ENCODE results near the gene PROSER3. TPM values are rescaled to one million over a fixed set of nuclear protein-coding genes. Genes with fewer than 3 reads are reported as not detected.
"Not testable (repeated sequence)": the region's sequence is repeated elsewhere in the genome, so short reads cannot be mapped to it uniquely, and the experiment has no call there.

Gene PROSER3
- total RNA-seq, 1 experiment from 2014 or later: 37.3 TPM

DNA sequence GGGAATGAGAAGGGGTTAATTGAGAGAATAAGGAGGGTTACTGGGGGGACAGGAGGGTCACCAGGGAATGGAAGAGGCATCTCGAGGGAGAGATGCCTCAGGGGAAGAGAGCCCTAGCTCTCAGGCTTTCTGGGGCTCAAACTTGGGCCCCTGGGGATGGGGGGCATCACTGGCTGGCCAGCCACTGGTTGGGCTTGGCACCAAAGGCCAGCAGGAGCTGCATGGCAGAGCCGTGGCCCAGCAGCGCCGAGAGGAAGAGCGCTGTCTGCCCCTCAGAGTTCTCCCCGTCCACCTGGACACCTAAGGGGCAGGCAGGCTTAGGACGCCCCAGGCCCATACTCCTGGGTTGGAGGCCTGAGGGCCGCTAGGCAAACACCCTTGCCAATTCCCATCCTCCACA lies 34.9 kb downstream of the PROSER3 start:
- Mint-ChIP-seq H3K27ac (ENCODE audit: low read depth, unreplicated experiment) (no peak overlapping the region), H3K27me3 (ENCODE audit: insufficient read depth, unreplicated experiment) (peaks cover 16% of the 10 kb centered on the region), H3K4me1 (ENCODE audit: insufficient read depth, unreplicated experiment) (no peaks in the 10 kb centered on the region), H3K36me3 (ENCODE audit: insufficient read depth, unreplicated experiment) (no peaks in the 10 kb centered on the region), H3K4me3 (ENCODE audit: unreplicated experiment) (no peak overlapping the region), H3K9me3 (ENCODE audit: unreplicated experiment) (no peaks in the 10 kb centered on the region)
- DNase-seq (ENCODE audit: unreplicated experiment): no peak
- intact Hi-C loops (cut with micrococcal nuclease): no loop called here
- CTCF ChIA-PET: no interaction called here
- POLR2A ChIA-PET: no interaction called here
- no TSS peak for BruUV-seq (replicated peaks)
- no peak for TF ChIP-seq CTCF (IDR thresholded peaks at IDR 0.05; ENCODE audit: unreplicated experiment)

DNA sequence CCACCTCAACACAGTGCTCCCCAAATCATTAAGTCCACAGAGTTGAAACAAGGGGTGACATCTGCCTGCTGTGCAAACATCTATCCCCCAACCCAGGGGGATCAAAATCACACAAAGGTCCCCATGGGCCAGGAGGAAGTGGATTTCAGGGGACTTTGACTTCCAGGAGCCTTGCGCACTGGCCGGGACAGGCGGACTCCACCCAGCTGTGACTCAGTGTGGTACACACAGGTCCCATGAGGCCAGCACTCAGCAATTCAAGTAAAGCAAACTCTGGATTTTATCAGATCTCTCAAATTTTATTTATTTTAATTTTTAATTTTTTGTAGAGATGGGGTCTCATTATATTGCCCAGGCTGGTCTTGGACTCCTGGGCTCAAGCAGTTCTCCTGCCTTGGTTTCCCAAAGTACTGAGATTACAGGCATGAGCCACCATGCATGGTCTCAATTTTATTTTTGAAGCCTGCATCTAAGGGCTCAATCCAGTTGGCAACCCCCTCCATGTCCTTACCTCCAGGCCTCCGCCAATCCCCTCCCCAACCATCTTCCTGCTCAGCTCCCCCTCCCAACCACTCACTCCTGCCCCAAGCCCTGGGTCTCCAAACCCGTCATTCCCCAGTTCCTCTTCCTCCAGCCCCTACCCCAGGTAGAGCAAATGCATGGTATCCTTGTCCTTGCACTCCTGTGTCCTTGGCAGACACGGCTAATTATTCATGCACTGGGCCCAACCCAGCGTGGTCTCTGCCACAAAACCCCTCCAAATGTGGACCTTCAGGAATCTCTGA lies 35.6 kb downstream of the PROSER3 start:
- peaks cover 16% of the 10 kb centered on the region for H3K27me3 Mint-ChIP-seq (ENCODE audit: insufficient read depth, unreplicated experiment)
- no peaks in the 10 kb centered on the region for H3K36me3 Mint-ChIP-seq (ENCODE audit: insufficient read depth, unreplicated experiment)
- DNase-seq (ENCODE audit: unreplicated experiment): no peak
- H3K9me3 Mint-ChIP-seq (ENCODE audit: unreplicated experiment): no peaks in the 10 kb centered on the region
- intact Hi-C loops (cut with micrococcal nuclease): no loop called here
- no TSS peak for BruUV-seq (replicated peaks)
- no peaks in the 10 kb centered on the region for H3K4me1 Mint-ChIP-seq (ENCODE audit: insufficient read depth, unreplicated experiment)
- no peak overlapping the region for H3K27ac Mint-ChIP-seq (ENCODE audit: low read depth, unreplicated experiment)
- ChIA-PET POLR2A (no interaction called here), CTCF (no interaction called here)
- no peak overlapping the region for H3K4me3 Mint-ChIP-seq (ENCODE audit: unreplicated experiment)
- TF ChIP-seq CTCF (IDR thresholded peaks at IDR 0.05; ENCODE audit: unreplicated experiment): no peak

DNA sequence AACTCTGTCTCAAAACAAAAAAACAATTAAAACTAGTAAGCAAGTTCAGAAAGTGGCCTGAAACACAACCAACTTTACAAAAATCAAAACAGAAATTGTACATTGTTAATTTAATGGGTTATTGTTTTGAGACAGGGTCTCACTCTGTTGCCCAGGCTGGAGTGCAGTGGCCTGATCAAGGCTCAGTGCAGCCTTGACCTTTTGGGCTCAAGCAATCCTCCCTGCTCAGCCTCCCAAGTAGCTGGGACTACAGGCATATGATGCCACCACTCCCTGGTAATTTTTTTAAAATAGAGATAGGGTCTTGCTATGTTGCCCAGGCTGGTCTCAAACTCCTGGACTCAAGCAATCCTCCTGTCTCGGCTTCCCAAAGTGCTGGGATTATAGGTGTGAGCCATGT lies 37.6 kb downstream of the PROSER3 start:
- intact Hi-C loops (cut with micrococcal nuclease): not testable (repeated sequence)

DNA sequence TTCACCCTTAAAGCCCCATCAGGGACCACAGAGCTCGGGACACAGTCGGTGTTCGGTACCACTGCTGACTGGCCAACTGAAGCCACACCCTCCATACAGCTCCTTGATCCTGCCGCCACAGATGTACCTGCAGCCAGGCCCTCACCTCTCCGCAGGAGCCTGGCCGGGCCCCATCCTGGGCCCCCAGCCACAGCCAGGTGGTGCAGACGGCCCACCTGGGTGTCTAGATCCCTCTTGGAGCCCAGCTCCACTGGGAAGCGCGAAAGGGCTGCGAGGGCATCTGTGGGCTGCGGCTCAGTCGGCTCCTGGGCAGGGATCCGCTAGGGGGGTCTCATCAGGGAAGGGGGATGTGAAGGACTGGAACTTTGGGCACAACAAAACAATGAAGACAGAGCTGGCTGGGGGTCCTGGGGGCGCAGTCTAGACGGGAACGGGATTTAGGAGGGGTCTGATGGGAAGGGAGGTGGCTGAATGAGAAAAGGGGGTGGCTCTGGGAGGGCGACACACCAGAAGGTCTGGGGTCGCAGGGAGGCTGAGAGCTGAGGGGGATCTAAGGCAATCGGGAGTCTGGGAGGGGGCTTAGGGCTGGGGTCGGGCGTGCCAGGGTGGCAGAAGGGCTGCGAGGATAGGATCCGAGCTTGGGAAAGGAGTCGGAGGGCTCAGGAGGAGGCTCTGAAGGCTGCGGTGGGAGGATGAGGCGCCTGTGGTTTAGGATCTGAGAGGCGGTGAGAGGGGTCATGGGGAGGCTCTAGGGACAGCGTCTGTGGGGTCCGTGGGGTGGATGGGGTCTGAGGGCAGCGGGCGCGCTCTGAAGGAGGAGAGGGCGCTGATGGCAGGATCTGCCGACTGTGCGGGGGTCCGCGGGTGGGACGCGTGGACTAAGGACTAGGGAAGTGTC lies 38.9 kb downstream of the PROSER3 start:
- Mint-ChIP-seq H3K27me3 (ENCODE audit: insufficient read depth, unreplicated experiment) (peaks cover 16% of the 10 kb centered on the region), H3K36me3 (ENCODE audit: insufficient read depth, unreplicated experiment) (no peaks in the 10 kb centered on the region), H3K4me1 (ENCODE audit: insufficient read depth, unreplicated experiment) (no peaks in the 10 kb centered on the region), H3K4me3 (ENCODE audit: unreplicated experiment) (no peak overlapping the region), H3K9me3 (ENCODE audit: unreplicated experiment) (no peaks in the 10 kb centered on the region), H3K27ac (ENCODE audit: low read depth, unreplicated experiment) (no peak overlapping the region)
- TF ChIP-seq CTCF (IDR thresholded peaks at IDR 0.05; ENCODE audit: unreplicated experiment): no peak
- intact Hi-C loops (cut with micrococcal nuclease): no loop called here
- ChIA-PET CTCF (interaction anchor here (0.6 kb wide), 1 partner anchor 150 kb away, joined by 5 read pairs; no protein-coding TSS in a partner anchor), POLR2A (no interaction called here)
- DNase-seq (ENCODE audit: unreplicated experiment): no peak
- BruUV-seq (replicated peaks): no TSS peak

More for the DNA sequence above, 37.6 kb downstream of the PROSER3 start:
- H3K27me3 Mint-ChIP-seq (ENCODE audit: insufficient read depth, unreplicated experiment): peaks cover 16% of the 10 kb centered on the region
- H3K4me3 Mint-ChIP-seq (ENCODE audit: unreplicated experiment); H3K4me1 Mint-ChIP-seq (ENCODE audit: insufficient read depth, unreplicated experiment); BruUV-seq (replicated peaks); POLR2A ChIA-PET; CTCF ChIA-PET; DNase-seq (ENCODE audit: unreplicated experiment); H3K9me3 Mint-ChIP-seq (ENCODE audit: unreplicated experiment); H3K36me3 Mint-ChIP-seq (ENCODE audit: insufficient read depth, unreplicated experiment); H3K27ac Mint-ChIP-seq (ENCODE audit: low read depth, unreplicated experiment): not testable (repeated sequence)
